ENCODE measurements around the gene TSSK6.

The TSSK6 gene

DNA sequence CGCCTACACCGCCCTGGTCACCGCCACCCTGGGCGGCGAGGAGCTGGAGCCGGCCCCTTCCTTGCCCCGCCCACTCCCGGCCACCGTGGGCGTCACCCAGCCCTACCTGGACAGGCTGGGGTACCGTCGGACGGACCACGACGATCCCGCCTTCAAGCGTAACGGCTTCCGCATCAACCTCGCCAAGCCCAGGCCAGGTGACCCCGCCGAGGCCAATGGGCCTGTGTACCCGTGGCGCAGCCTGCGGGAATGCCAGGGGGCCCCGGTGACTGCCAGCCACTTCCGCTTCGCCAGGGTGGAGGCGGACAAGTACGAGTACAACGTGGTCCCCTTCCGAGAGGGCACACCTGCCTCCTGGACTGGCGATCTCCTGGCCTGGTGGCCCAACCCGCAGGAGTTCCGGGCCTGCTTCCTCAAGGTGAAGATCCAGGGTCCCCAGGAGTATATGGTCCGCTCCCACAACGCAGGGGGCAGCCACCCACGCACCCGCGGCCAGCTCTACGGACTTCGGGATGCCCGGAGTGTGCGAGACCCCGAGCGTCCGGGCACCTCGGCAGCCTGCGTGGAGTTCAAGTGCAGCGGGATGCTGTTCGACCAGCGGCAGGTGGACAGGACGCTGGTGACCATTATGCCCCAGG lies 29.7 kb upstream of the TSSK6 start:
- no peak for DNase-seq (ENCODE audit: low read depth)

GRCh38 chr19:19544257-19544953 lies 29.1 kb upstream of the TSSK6 start:
- no peak for DNase-seq (ENCODE audit: low read depth)

DNA sequence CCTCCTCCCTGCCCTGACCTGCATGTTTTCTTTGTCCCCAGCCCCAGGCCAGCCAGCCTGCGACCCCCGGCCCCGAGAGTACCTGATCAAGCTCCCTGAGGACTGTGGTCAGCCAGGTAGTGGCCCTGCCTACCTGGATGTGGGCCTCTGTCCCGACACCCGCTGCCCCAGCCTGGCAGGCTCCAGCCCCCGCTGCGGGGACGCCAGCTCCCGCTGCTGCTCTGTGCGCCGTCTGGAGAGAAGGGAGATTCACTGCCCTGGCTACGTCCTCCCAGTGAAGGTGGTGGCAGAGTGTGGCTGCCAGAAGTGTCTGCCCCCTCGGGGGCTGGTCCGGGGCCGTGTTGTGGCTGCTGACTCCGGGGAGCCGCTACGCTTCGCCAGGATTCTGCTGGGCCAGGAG lies 28.3 kb upstream of the TSSK6 start:
- DNase-seq (ENCODE audit: low read depth): no peak

DNA sequence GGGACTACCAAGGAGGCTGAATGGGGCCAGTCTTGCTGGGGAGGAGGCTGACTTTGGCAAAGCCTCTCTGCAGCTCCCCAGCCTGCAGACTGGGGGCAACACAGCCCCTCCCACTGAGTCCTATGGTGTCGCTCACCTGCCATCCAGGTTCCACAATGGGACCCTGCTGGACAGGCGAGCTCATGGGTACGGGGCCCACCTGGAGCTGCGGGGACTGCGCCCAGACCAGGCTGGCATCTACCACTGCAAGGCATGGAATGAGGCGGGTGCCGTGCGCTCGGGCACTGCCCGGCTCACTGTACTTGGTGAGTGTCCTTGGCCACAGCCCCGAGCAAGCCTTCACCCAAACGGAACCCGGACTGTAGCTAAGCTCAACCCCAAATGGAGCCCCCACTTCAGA lies 27.8 kb upstream of the TSSK6 start:
- DNase-seq (ENCODE audit: low read depth): no peak

DNA sequence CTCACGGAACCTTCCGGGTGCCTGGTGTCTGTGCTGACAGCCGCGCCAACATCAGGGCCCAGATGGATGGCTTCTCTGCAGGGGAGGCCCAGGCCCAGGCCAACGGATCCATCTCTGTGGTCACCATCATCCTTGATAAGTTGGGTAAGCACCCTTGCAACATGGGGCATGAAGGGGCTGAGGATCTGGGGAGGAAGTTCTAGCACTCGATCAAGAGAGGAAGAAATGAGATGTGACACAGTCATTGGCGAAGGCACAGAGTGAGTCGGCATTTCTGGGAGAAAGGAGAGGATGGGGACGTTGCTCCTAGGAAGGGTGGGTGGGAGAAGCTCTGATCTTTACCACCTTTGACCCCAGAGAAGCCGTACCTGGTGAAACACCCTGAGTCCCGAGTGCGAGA lies 27.2 kb upstream of the TSSK6 start:
- DNase-seq (ENCODE audit: low read depth): no peak

DNA sequence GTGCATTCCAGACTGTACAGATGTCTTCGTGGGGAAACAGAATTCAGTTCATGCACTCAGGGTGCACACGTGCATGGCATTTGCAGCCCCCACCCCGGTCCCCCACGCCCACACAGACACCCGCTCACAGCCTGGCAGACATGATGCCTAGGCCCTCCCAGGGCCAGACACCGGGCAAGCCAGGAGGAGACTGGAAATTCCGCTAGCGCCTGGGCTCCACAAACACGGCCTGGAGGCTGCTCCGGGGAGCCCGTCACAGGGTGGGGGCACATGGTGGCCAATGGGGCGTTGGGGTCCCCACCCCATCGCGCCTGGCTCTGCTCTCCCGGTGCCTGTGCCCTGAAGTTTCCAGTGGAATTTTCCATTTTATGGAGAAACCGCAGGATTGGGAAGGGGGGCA lies 26.3 kb upstream of the TSSK6 start:
- no peak for DNase-seq (ENCODE audit: low read depth)

DNA sequence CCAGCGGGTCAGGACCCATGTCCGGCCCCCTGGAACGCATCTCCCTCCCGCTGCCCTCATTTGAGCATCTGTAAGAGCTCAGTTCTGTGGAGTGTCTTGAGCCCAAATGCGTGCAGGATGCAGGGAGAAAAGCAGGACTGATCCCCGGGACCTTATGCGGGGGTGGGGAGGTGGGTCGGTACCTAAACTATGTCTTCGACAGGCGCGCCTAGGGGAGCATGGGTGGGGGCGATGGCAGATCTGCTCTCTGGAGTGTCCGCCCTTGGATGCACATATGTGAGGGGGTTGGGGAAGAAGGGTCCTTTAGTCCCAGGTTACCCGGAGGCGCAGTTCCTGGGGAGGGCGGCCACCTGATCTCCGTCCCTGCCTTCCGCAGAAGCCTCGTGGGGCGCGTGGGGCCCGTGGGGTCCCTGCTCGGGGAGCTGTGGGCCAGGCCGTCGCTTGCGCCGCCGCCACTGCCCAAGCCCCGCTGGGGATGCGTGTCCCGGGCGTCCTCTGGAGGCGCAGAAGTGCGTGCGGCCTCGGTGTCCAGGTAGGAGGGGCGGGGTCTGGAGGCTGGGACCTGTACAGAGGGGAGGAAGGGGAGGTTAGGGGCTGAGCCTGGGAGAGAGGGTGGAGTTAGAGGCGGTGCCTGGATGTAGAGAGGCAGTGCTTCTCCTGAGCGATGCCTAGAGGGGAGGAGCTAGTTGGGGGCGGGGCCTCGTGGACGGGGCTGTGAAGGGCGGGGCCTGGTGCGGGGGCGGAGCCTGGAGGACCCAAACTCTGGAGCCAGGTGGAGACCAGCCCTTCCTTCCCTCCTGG lies 25.6 kb upstream of the TSSK6 start:
- peak; percentile 67 for DNase-seq (ENCODE audit: low read depth)

GRCh38 chr19:19540064-19540714 lies 24.8 kb upstream of the TSSK6 start:
- DNase-seq (ENCODE audit: low read depth): peak; percentile 44

DNA sequence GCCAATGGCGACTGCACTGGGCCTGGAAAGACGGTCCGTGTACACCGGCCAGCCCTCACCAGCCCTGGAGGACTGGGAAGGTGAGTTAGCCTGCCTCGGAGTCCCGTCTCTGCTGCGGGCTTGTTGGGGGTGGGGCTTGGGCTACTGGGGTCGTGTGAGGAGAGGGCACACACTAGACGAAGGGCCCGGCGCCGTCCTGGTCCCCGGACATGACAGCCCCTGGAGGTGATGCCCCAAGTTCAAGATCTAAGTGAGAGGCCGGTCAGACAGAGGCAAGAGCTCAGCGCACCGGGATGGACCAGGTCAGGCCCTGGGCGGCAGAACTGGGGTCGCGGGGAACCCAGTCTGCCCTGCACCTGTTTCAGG lies 24.3 kb upstream of the TSSK6 start:
- DNase-seq (ENCODE audit: low read depth): no peak

DNA sequence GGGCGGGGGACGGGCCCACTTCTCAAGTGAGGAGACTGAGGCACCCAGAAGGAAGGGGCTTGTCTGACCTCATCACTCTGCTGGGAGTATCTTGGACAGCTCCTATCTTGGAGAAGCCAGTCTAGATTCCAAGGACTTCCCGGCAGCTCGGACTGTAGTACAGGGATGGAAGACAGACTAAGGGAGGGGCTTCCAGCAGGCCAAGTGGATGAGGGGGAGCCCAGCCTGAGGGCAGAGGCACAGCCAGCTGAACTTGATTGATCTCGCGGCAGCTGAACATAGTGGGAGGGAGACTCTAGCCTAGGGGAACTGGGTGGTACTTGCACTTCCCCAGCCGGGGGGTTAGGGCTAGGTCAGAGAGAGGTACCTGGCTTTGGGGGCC lies 23.4 kb upstream of the TSSK6 start:
- DNase-seq (ENCODE audit: low read depth): no peak

DNA sequence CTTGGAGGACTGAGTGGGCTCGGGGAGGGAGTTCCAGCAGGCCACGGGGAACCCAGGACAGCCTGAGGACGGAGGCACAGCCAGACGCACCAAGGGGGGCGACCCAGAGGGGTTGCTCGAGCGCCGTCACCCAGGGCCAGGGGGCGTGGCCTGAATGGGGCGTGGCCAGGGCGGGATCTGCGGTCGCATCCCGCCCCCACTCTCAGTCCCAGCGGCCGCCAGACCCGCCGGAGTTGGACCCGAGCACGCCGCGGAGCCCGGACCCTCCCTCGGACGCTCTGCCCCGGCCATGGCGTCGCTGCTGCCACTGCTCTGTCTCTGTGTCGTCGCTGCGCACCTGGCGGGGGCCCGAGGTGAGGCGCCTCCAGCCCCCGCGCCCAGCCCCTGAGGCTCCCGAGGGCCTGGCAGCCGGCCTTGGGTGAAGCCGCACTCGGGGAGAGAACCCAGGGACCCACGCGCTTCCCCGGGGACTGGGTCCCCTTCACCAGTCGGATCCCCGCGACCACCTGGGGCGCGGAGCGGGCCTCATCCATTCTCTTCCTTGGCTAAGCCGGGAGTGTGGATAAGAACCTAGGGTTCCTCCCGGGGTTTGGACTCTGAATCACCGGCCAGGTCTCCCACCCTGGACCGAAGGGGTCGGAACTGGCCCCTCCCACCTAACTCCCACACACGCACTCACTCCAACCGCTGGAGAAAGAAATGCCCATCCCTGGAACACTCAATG lies 22.9 kb upstream of the TSSK6 start, which contains the start of gene CILP2:
Gene CILP2 (plus strand): TSS at position 205 of the 724 bp plus-strand sequence. CDS start 85 bp downstream, at position 290.
- DNase-seq (ENCODE audit: low read depth): peak; percentile 34

DNA sequence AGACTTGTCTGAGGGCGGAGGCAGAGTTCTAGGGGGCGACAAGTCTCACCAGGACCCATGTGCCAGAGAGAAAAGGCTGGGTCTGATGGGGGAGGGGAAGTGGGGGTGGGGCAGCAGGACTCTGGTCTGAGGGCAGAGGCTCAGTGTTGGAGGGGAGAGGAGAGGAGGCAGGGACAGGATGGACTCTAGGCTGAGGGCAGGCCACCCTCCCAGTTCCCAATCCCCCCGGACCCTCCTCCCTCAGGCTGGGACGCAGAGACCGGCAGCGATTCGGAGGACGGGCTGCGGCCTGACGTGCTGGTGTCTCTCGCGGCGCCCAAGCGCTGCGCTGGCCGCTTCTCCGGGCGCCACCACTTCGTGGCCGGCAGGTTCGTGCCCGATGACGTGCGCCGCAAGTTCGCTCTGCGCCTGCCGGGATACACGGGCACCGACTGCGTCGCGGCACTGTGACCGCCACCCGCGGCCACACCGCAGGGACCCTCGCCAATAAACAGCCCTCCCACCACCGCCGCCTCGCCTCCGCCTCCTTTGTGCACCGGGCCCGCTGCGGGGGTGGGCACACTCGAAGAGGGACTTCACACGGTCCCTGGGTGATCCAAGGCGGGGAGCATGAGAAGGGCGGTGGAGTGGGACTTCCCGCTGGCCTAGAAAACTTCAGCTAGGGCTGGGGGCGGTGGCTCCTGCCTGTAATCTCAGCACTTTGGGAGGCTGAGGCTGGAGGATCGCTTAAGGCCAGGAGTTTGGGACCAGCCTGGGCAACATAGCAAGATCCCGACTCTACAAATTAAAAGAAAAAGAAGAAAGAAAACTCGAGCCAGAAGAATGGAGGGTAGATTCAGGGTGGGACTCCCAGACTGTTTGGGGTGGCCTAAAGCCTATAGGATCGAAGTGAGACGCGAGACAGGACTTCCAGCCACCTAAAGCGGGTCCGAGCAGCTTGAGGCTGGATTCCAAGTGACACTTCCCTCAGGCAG lies 22.0 kb upstream of the TSSK6 start:
- no peak for DNase-seq (ENCODE audit: low read depth)

- DNase-seq (ENCODE audit: low read depth): no peak
Measured at GRCh38 chr19:19535311-19536191, 20.2 kb upstream of the TSSK6 start.

DNA sequence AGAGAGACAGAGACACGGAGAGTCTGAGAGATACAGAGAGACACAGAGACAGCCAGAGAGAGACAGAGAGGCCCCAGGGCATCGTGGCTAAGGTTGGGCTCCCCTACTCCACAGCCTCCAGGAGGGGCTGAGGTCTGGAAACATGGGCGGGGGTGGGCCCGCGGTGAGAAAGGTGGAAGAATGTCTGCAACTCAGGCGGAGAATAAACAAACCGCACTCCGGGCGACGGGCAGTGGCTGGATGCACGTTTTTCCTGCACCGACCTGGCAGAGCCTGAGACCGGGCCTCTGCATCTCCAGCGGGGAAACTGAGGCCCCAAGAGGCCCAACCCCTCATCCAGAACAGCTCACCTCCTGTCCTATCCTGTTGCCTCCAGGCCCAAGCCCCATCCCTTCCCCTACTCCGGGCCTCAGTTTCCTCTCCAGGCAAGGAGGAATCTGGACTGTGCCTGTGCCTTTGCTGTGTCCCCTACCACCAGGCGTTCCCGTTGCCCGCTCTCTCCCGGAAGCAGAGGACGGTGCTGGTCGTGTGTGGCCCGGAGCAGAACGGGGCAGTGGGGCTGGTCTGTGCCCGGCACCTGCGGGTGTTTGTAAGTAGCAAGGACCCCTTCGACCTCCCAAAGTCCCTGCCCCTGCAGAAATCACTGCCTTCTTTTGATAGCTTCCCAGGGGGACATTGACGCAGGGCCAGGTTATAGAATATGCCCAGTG lies 19.4 kb upstream of the TSSK6 start:
- DNase-seq (ENCODE audit: low read depth): no peak

DNA sequence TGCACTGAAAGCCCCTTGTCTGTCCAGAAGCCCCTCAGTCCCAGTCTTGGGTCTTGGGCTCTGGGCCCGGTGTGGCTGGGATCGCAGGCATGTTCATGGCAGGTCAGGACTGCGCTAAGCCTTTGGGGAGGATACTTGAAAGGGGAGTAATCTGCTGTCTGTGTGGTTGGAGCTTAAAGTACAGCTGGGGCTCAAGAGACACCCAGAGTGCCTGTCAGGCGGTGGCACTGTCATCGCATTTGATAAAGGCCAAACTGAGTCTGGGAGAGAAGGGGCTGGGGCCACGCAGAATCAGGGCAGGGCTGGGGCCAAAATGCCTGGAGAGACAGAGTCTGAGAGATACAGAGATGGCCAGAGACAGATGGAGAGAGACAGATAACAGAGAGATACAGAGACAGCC lies 18.5 kb upstream of the TSSK6 start:
- DNase-seq (ENCODE audit: low read depth): no peak

DNA sequence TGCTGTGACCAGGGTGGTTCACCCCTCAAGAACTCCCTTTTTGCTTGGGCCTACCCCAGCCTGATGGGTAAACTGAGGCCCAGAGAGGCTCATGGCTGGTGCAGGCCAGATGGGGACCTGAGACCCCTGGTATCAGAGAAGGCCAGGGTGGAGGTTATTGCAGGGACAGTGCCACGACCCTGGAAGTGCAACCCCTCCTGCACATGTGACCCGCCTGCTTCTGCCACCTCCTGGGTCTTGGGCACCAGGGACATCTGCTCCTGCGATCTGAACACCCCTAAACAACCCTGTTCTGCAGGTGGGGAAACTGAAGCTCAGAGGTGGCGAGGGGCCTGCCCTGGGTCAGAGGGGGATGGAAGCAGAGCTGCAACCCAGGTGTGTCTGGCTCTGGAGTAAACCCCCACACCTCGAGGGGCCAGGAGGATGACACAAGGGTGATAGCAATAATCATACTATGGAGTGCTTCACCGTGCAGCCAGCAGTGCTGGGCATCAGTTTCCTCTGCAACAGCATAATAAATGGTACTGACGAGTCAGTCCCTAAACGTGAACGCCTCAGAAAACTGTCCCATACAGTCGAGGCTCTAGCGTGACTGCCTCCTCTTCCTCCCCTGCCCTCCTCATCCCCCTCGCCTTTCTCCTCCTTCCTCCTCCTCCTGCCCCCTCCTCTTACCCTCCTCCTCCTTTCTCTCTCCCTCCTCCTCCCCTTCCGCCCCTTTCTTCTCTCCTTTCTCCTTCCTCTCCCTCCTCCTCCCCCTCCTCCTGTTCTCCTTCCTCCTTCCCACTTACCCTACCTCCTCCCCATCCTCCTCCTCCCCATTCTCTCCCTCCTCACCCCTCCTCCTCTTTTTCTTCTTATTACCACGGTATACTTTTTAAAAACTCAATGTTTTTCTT lies 17.7 kb upstream of the TSSK6 start:
- no peak for DNase-seq (ENCODE audit: low read depth)

DNA sequence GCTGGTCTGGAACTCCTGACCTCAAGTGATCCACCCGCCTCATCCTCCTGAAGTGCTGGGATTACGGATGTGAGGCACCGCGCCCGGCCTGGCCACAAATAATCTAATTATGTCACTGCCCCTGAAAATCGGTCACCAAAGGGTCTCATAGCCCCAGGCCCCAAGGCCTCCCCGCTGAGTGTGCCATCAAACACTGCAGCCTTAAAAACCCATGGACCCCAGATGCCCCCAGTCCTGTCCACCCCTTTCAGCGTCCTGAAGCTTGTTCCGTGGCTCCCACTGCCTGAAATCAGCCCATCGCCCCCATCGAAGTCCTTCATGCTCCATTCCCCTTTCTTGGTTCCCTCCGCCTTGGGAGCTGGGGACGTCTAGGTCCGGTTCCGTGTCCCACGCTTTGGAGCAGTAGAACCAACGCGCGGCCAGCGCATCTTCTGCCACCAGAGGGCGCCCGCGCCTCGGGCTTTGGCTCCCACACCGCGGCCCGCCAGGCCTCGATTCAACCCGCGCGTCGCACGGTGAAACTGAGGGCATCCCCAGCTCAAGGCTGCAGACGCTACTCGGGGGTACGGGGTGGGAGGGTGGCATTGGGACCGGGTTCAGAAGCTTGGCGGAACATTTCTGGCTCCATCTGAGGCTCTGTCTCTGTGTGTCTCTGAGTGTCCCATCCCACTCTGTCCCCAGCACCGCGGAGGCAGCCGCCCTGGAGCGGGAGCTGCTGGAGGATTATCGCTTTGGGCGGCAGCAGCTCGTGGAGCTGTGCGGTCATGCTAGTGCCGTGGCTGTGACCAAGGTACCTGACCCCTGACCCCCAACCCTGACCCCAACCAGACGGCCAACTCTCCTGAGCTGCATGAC lies 16.8 kb upstream of the TSSK6 start:
- DNase-seq (ENCODE audit: low read depth): peak; percentile 92
